Esophagus squamous epithelium (tissue), 5 donors: ENCODE measurements around the gene GRB14. TPM values are rescaled to one million over a fixed set of nuclear protein-coding genes. Genes with fewer than 3 reads are reported as not detected.
"Not testable (repeated sequence)": the region's sequence is repeated elsewhere in the genome, so short reads cannot be mapped to it uniquely, and the experiment has no call there.

Source experiments
- DNase-seq: peaks from one replicate; lab custom pipeline; 2025; lab: John Stamatoyannopoulos, UW
- H3K27ac ChIP-seq, 4 donors: fragments of 200-600 bp; sonication (generic); one replicate each; pipeline ENCODE4 v1.5.1; 2016 to 2019; ENCODE audit warnings: mild to moderate bottlenecking in 1 of 4
- H3K27me3 ChIP-seq, 4 donors: fragments of 200-600 bp; sonication (generic); 1 replicate in 3 of 4; 2 replicates in 1 of 4; pipeline versions ENCODE4 v1.5.1 to v1.6.0; 2017 to 2021; ENCODE audit warnings: antibody characterized with exemption in 1 of 4
- H3K36me3 ChIP-seq, 3 donors: fragments of 200-600 bp; sonication (generic); one replicate each; pipeline ENCODE4 v1.5.1; 2016 to 2019
- H3K4me1 ChIP-seq, 3 donors: fragments of 200-600 bp; sonication (generic); one replicate each; pipeline ENCODE4 v1.5.1; 2017 to 2019
- H3K4me3 ChIP-seq, 4 donors: fragments of 200-600 bp; sonication (generic); 1 replicate in 3 of 4; 2 replicates in 1 of 4; pipeline ENCODE4 v1.5.1; 2016 to 2019; ENCODE audit warnings: mild to moderate bottlenecking in 2 of 4, moderate library complexity in 1 of 4
- H3K9me3 ChIP-seq, 3 donors: fragments of 200-600 bp; sonication (generic); one replicate each; pipeline ENCODE4 v1.5.1; 2016 to 2019
- CTCF ChIP-seq, 6 experiments: fragments of 450-650 bp in 4 of 6; fragments of 200-600 bp in 2 of 6; sonication (generic) in 2 of 6; IDR thresholded peaks; one replicate each; pipeline ENCODE4 v1.5.1; 2016 to 2019; ENCODE audit warnings: antibody characterized with exemption in 6 of 6, mild to moderate bottlenecking in 4 of 6, moderate library complexity in 4 of 6
- POLR2A ChIP-seq, 4 donors: fragments of 450-650 bp; IDR thresholded peaks; one replicate each; pipeline ENCODE4 v1.6.1; 2017; ENCODE audit warnings: antibody characterized with exemption in 4 of 4, mild to moderate bottlenecking in 4 of 4, moderate library complexity in 3 of 4
- WGBS, 2 donors: methylation state at CpG; one replicate each; pipeline ENCODE4 v1.1.5; 2018; 5-methylcytosine and 5-hydroxymethylcytosine counted together
- intact Hi-C: fragments of 100-400 bp; cut with DNase I; formaldehyde crosslinking; loops from one replicate; pipeline ENCODE4 v1.15.0; 2022
- total RNA-seq, 4 donors: library from RNA; depleted of rRNA; stranded (reverse); fragments of >200 nt; gene quantifications; one replicate each; pipeline ENCODE4 v1.1.0, GENCODE V29; 2016
- donor health status: DM: yes; HTN: yes; CAD: no.

GRB14 gene
- total RNA-seq, 4 donors from 2014 or later, result 0.31 to 2.5 (median 1.2) TPM; not detected in 1

GRCh38 chr2:164551519-164551918, 69.8 kb downstream of the GRB14 start:
- intact Hi-C loops, result no loop called here
- Histone ChIP-seq H3K27me3 (no peaks in the 10 kb centered on the region), H3K36me3 (no peaks in the 10 kb centered on the region), H3K27ac (no peak overlapping the region), H3K4me1 (no peaks in the 10 kb centered on the region), H3K4me3 (no peak overlapping the region), H3K9me3 (no peaks in the 10 kb centered on the region)
- WGBS, 2 donors, result 85 to 96% methylated on average over 4 of the region's 4 CpGs
- TF ChIP-seq CTCF (IDR thresholded peaks at IDR 0.05) (no peak), POLR2A (IDR thresholded peaks at IDR 0.05) (no peak)
- no peak for DNase-seq

- 93 to 97% methylated on average over 3 of the region's 3 CpGs for WGBS, 2 donors
- DNase-seq, H3K4me3 ChIP-seq, H3K4me1 ChIP-seq, H3K27ac ChIP-seq, intact Hi-C loops, H3K9me3 ChIP-seq, H3K27me3 ChIP-seq, H3K36me3 ChIP-seq: not testable (repeated sequence)
These were observed 71.6 kb downstream of the GRB14 start for GRCh38 chr2:164549705-164550104.

- no peak for DNase-seq
- no peaks in the 10 kb centered on the region for H3K9me3 ChIP-seq
- 58 to 62% methylated on average over 5 of the region's 5 CpGs for WGBS, 2 donors
- intact Hi-C loops, result no loop called here
- H3K4me1 ChIP-seq, result no peaks in the 10 kb centered on the region
- H3K27ac ChIP-seq, result no peak overlapping the region
- no peaks in the 10 kb centered on the region for H3K27me3 ChIP-seq
- H3K36me3 ChIP-seq, result no peaks in the 10 kb centered on the region
- TF ChIP-seq POLR2A (IDR thresholded peaks at IDR 0.05) (no peak), CTCF (IDR thresholded peaks at IDR 0.05) (no peak)
- H3K4me3 ChIP-seq, result no peak overlapping the region
These were observed 75.8 kb downstream of the GRB14 start for GRCh38 chr2:164545484-164545883.

- H3K36me3 ChIP-seq, result no peaks in the 10 kb centered on the region
- TF ChIP-seq POLR2A (IDR thresholded peaks at IDR 0.05), result no peak
- TF ChIP-seq CTCF (IDR thresholded peaks at IDR 0.05), result no peak
- H3K9me3 ChIP-seq, result no peaks in the 10 kb centered on the region
- WGBS, 2 donors, result 9 to 23% methylated on average over 2 of the region's 2 CpGs
- H3K4me1 ChIP-seq, result no peaks in the 10 kb centered on the region
- no peak overlapping the region for H3K27ac ChIP-seq
- H3K4me3 ChIP-seq, result no peak overlapping the region
- H3K27me3 ChIP-seq, result no peaks in the 10 kb centered on the region
- intact Hi-C loops, result no loop called here
- DNase-seq, result no peak
These were observed 78.7 kb downstream of the GRB14 start for GRCh38 chr2:164542581-164543021.

GRCh38 chr2:164538240-164538866, 82.9 kb downstream of the GRB14 start:
- Histone ChIP-seq H3K36me3 (no peaks in the 10 kb centered on the region), H3K4me3 (no peak overlapping the region), H3K9me3 (no peaks in the 10 kb centered on the region), H3K27ac (no peak overlapping the region), H3K27me3 (no peaks in the 10 kb centered on the region), H3K4me1 (no peaks in the 10 kb centered on the region)
- intact Hi-C loops, result no loop called here
- 88 to 93% methylated on average over 3 of the region's 3 CpGs for WGBS, 2 donors
- DNase-seq, result no peak
- TF ChIP-seq CTCF (IDR thresholded peaks at IDR 0.05), result peak in 5 of 6 experiments; percentile 40 to 78 (median 46)
- no peak for TF ChIP-seq POLR2A (IDR thresholded peaks at IDR 0.05)
